ENCODE results near the gene HS3ST5. TPM values are rescaled to one million over a fixed set of nuclear protein-coding genes. Genes with fewer than 3 reads are reported as not detected.

Gene HS3ST5
- total RNA-seq, 1 donor from 2014 or later: 0.12 TPM

DNA sequence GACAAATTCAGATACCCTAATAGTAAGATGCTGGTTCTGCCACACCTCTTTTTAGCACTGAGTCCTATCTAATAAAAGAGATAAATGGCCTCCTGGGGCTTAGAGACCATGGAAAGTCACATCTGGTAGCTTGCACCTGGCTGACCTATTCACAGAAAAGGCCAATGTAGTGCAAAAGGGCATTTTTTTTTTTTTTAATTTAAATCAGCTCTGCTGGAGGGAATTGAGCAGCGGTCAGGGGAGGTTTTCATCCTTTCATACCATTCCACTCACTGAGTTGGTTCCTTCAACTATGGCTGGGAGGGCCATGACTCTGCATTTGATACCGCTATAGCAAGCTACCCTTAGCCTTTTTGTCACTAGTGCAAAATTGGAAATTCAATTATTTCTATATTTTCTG is 20.1 kb upstream of the HS3ST5 start:
- H3K27me3 ChIP-seq (ENCODE audit: low read depth): no peaks in the 10 kb centered on the region
- no peaks in the 10 kb centered on the region for H3K4me1 ChIP-seq
- H3K9me3 ChIP-seq: no peaks in the 10 kb centered on the region
- H3K4me3 ChIP-seq: no peak overlapping the region
- DNase-seq (no peak), ATAC-seq (no peak)
- intact Hi-C loops (cut with DNase I): no loop called here
- H3K36me3 ChIP-seq: no peaks in the 10 kb centered on the region
- TF ChIP-seq, protein P1, sequence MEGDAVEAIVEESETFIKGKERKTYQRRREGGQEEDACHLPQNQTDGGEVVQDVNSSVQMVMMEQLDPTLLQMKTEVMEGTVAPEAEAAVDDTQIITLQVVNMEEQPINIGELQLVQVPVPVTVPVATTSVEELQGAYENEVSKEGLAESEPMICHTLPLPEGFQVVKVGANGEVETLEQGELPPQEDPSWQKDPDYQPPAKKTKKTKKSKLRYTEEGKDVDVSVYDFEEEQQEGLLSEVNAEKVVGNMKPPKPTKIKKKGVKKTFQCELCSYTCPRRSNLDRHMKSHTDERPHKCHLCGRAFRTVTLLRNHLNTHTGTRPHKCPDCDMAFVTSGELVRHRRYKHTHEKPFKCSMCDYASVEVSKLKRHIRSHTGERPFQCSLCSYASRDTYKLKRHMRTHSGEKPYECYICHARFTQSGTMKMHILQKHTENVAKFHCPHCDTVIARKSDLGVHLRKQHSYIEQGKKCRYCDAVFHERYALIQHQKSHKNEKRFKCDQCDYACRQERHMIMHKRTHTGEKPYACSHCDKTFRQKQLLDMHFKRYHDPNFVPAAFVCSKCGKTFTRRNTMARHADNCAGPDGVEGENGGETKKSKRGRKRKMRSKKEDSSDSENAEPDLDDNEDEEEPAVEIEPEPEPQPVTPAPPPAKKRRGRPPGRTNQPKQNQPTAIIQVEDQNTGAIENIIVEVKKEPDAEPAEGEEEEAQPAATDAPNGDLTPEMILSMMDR (IDR thresholded peaks at IDR 0.05): no peak
- no peak overlapping the region for H3K27ac ChIP-seq

DNA sequence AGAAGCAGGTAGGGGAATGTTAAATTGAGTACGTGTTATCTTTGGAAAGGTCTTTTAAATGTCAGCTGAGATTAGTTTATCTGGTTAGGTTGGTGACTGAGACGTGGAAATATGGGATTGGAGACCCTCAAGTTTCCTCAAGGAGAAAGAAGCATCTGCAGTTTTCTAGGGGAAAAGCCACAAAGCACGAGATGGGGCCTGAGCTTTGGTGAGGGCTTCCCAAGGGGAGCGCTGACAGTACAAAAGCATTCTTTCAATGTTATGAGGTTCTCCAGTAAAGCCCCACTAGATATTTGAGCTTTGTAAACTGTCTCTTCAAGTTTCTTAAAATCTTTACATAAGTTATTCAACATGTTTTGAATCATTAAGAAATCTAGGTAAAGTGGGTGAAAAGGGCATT is 19.6 kb upstream of the HS3ST5 start:
- intact Hi-C loops (cut with DNase I): no loop called here
- Histone ChIP-seq H3K36me3 (no peaks in the 10 kb centered on the region), H3K4me1 (no peaks in the 10 kb centered on the region), H3K27ac (no peak overlapping the region), H3K4me3 (no peak overlapping the region), H3K9me3 (no peaks in the 10 kb centered on the region), H3K27me3 (ENCODE audit: low read depth) (no peaks in the 10 kb centered on the region)
- TF ChIP-seq, protein P1 (IDR thresholded peaks at IDR 0.05): no peak
- DNase-seq (no peak), ATAC-seq (no peak)

DNA sequence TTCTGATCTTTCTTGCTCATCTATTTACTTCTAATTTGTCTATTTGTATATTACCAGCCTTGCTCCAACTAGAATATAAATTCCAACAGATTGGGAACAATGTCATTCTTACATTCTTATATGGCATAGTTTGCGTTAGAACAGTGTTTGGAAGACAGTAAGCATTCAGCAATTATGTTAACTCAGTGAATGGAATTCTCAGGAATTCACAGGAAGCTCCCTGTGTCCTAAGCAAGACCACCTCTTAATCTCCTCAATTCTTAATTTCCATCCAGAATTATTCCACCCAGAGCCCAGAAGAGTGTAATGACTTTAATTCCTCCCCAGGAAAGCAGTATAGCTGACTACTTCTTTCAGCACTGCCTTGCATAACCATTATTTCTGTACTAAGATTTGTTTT is 18.2 kb upstream of the HS3ST5 start:
- ATAC-seq: no peak
- no peak overlapping the region for H3K4me3 ChIP-seq
- TF ChIP-seq, protein P1 (IDR thresholded peaks at IDR 0.05): no peak
- H3K27me3 ChIP-seq (ENCODE audit: low read depth): no peaks in the 10 kb centered on the region
- no peaks in the 10 kb centered on the region for H3K36me3 ChIP-seq
- no peaks in the 10 kb centered on the region for H3K9me3 ChIP-seq
- DNase-seq: no peak
- intact Hi-C loops (cut with DNase I): no loop called here
- no peaks in the 10 kb centered on the region for H3K4me1 ChIP-seq
- H3K27ac ChIP-seq: no peak overlapping the region

- Histone ChIP-seq H3K27ac (no peak overlapping the region), H3K27me3 (ENCODE audit: low read depth) (no peaks in the 10 kb centered on the region), H3K4me1 (no peaks in the 10 kb centered on the region), H3K9me3 (no peaks in the 10 kb centered on the region), H3K4me3 (no peak overlapping the region), H3K36me3 (no peaks in the 10 kb centered on the region)
- TF ChIP-seq, protein P1 (IDR thresholded peaks at IDR 0.05): no peak
- DNase-seq (no peak), ATAC-seq (no peak)
- intact Hi-C loops (cut with DNase I): no loop called here
Observed at GRCh38 chr6:114355300-114355699, 12.5 kb upstream of the HS3ST5 start.

- intact Hi-C loops (cut with DNase I): no loop called here
- Histone ChIP-seq H3K9me3 (no peaks in the 10 kb centered on the region), H3K27ac (no peak overlapping the region), H3K4me3 (no peak overlapping the region), H3K27me3 (ENCODE audit: low read depth) (no peaks in the 10 kb centered on the region), H3K36me3 (no peaks in the 10 kb centered on the region), H3K4me1 (no peaks in the 10 kb centered on the region)
- ATAC-seq: no peak
- DNase-seq: no peak
- TF ChIP-seq, protein P1 (IDR thresholded peaks at IDR 0.05): no peak
Observed at GRCh38 chr6:114354482-114354881, 11.7 kb upstream of the HS3ST5 start.

- ATAC-seq (no peak), DNase-seq (no peak)
- TF ChIP-seq, protein P1 (IDR thresholded peaks at IDR 0.05): no peak
- Histone ChIP-seq H3K4me3 (no peak overlapping the region), H3K4me1 (peaks cover 9% of the 10 kb centered on the region), H3K27ac (no peak overlapping the region), H3K27me3 (ENCODE audit: low read depth) (peaks cover 31% of the 10 kb centered on the region), H3K36me3 (no peaks in the 10 kb centered on the region), H3K9me3 (no peaks in the 10 kb centered on the region)
- intact Hi-C loops (cut with DNase I): no loop called here
Observed at GRCh38 chr6:114346451-114346850, 3.6 kb upstream of the HS3ST5 start.
